Smooth muscle cell of the coronary artery (primary cell): Measurements from ENCODE around the gene CYTH1. TPM values are rescaled to one million over a fixed set of nuclear protein-coding genes. Genes with fewer than 3 reads are reported as not detected.

Source experiments
- total RNA-seq: library from RNA; depleted of rRNA; stranded (reverse); fragments of >200 nt; gene quantifications from 2 replicates; pipeline ENCODE4 v1.2.3, GENCODE V29; 2014; ENCODE audit warnings: low replicate concordance

The CYTH1 gene
- total RNA-seq = 8.1 and 10.7 TPM in 2 replicates

GRCh38 chr17:78781893-78782304 lies at the start of gene CYTH1:
CYTH1 (minus strand) TSS chr17:78782273; CDS start chr17:78782223, 50 bp downstream.

Other genes with a start within 250 kb of the CYTH1 start
- under 0.01 TPM in 1 of 2 replicates, not detected in the other for gene DNAH17, start 204.9 kb downstream of the CYTH1 start, total RNA-seq
- 12.8 and 13.3 TPM in 2 replicates for gene USP36, start 58.5 kb upstream of the CYTH1 start, total RNA-seq
- gene CEP295NL, start 120.9 kb upstream of the CYTH1 start, total RNA-seq = 0.75 and 2.0 TPM in 2 replicates
- 53.9 and 102 TPM in 2 replicates for gene TIMP2, start 143.1 kb upstream of the CYTH1 start, total RNA-seq
- gene LGALS3BP, start 197.7 kb upstream of the CYTH1 start, total RNA-seq = 159 and 433 TPM in 2 replicates
- gene CANT1, start 227.5 kb upstream of the CYTH1 start, total RNA-seq = 25.6 and 43.4 TPM in 2 replicates
- 98.7 and 160 TPM in 2 replicates for gene C1QTNF1, start 241.9 kb upstream of the CYTH1 start, total RNA-seq